Measurements from ENCODE around the gene BCL2L14.
A peak's percentile ranks its signal among the peaks of the same experiment; 100 is the strongest.

BCL2L14 gene

GRCh38 chr12:12070674-12071656, at the start of gene BCL2L14:
TSS of gene BCL2L14 (plus strand) at chr12:12070939. CDS start at chr12:12079306, 8,367 bp downstream.
- DNase-seq = no peak

DNA sequence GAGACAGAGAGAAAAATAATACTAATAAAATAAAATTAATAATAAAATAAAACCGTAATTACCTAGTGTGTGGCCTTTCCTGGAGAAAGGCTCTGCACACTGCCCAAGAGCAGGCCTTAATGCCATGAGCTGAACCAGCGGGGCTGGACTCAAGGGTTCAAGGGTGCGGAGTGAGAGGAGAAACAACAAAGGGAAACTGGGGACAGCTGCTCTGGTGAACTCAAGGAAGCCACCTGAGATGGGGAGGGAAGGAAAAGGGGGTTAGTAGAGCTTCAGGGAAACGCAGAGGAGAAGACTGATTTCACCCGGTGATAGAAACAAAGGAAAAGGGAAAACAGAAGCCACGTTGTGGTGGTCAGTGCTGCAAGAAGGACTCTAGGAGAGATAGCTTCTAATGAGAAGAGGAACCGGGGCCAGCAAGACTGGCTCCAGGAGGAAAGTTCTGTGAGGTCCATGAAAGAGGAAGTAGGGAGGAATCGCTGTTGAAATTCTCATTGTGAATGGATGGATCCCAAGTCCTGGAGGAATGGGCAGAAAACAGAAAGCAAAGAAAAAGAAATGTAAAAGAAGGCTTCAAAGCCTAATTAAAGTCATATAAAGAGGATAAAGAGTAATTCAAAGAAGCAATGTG, 48.3 kb upstream of the BCL2L14 start:
- no peak for DNase-seq

- no peak for DNase-seq
Measured at GRCh38 chr12:12023456-12023855, 47.3 kb upstream of the BCL2L14 start.

DNA sequence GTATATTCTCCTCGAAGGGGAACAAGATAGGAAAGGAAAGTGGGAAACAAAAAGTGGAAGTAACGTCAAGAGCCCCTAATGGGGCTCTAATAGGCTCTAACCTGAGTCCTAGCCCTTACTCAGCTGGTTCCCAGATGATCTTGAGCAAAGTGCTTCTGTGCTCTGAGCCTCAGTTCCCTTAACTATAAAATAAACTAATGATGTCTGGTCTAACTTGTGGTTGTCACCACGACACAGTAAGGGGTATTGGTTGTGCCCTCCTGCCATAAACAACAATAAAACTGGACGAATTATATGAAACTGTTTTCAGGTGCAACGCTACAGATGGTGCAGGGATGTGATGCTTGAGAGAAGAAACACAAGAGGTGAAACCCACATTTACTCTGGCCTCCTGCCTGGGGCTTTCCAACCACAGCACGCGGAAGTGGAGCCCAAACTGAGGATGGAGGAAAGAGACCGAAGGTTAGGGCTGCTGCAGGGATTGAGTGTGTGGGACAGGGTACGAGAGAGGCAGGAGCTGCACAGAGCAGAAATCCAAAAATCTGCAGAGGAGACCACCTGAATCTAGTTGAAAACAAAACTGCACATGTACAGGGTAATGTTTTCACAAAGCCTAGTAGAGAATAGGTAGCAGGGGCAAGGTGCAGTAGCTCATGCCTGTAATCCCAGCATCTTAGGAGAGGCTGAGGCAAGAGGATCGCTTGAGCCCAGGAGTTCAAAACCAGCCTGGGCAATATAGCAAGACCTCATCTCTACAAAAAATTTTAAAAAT, 45.6 kb upstream of the BCL2L14 start:
- no peak for DNase-seq

DNA sequence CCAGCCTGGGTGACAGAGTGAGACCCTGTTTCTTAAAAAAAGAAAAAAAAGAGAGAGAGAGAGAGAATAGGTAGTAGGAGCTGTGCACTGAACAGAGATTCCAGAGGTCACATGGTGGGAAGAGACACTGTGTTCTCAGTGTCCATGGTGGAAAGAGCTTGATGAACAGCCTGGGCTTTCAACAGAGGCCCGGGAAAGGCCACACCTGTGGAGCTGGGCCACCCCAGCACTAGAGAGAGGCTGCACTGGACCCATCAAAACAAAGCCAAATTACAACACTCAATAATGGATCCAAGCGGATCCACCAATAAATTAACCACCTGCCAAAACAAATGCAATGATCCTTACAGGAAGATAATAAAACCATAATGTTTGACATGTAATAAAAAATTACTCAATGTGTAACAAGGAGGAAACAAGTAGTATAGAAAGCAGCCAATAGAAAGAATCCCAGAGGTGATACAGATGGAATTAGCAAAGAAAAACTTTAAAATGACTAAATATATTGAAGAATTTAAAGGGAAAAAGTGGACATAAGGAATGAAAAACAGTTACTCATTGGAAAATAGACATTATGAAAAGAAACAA, 44.8 kb upstream of the BCL2L14 start:
- no peak for DNase-seq

- no peak for DNase-seq
Measured at GRCh38 chr12:12028668-12029402, 41.9 kb upstream of the BCL2L14 start.

GRCh38 chr12:12029653-12030052, 41.1 kb upstream of the BCL2L14 start:
- no peak for DNase-seq

GRCh38 chr12:12032260-12032791, 38.4 kb upstream of the BCL2L14 start:
- no peak for DNase-seq

GRCh38 chr12:12032851-12033797, 37.6 kb upstream of the BCL2L14 start:
- DNase-seq = peak; percentile 78

DNA sequence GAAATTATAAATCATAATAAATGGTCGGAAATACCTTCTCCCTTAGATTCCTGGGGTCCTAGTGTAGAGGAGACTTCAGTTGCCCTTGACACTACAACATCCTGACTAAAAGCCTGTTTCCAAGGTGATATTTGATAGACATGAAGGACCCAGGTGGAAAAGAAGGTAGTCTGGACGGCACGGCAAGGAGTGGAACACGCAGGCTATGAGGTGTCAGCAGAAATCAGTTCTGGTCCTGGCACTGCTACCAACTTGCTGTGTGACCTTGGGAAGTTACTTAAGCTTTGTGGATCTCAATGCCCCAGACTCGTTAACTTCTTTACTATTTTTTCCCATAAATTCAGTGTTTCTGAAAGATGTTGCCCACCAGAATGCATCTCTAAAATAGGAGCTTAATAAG, 36.9 kb upstream of the BCL2L14 start:
- no peak for DNase-seq

DNA sequence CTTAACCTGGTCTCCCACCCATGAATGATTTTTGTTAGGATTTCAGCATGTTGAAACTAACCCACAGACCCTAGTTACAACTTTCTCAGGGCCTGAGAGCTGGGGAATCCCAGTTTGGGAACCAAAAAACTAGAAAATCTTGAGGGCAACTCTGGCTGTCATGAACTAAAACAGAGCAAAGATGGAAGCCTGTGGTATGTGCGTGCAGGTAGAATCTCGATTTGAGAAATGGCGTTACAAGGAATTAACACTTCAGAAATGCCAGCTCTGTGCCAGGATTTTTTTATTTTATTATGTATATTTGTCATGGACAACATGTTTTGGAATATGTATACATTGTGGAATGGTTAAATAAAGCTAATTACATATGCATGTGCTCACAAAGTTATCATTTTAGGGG, 36.4 kb upstream of the BCL2L14 start:
- no peak for DNase-seq

DNA sequence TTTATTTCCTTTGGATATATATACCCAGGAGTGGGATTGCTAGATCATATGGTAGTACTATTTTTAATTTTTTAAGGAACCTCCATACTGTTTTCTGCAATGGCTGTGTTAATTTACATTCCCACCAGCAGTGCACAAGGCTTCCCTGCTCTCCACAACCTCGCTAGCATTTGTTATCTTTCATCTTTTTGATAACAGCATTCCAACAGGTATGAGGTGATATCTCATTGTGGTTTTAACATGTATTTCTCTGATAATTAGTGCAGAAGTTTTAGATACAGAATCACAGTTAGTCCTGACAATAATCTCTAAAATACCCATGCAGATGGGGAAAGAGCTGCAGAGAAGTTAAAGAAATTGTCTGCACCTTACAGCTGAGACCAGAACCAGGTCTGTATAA, 35.5 kb upstream of the BCL2L14 start:
- no peak for DNase-seq

DNA sequence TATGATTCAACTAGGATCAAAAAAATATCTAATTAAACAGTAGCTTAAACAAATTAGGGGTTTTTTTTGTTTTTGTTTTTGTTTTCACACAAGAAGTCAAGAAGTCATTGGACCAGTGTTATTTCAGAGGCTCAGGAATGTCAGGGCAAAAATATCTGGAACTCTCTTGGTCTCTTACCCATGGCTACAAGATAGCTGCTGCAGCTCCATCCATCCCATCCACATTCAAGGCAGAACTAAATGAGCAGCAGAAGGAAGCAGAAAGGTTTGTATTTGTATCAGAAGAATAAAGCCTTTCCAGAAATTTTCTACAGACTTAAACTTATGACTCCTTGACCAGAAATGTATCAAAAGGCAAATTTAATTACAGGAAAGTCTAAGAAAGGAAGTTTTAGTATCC, 33.8 kb upstream of the BCL2L14 start:
- no peak for DNase-seq

- no peak for DNase-seq
Measured at GRCh38 chr12:12039897-12040296, 30.8 kb upstream of the BCL2L14 start.

DNA sequence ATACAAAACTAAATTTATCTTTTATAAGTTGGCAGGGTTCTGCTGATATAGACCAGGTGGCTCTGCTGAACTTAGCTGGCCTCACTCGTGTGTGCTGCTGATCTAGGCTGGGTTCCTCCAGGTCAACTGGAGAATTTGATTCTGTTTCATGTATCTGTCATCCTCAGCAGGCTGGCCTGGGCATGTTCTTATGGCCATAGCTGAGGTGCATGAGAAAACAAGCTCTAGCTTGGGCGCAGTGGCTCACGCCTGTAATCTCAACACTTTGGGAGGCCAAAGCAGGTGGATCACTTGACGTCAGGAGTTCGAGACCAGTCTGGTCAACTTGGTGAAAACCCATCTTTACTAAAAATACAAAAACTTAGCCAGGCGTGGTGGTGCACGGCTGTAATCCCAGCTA, 24.3 kb upstream of the BCL2L14 start:
- DNase-seq = no peak

DNA sequence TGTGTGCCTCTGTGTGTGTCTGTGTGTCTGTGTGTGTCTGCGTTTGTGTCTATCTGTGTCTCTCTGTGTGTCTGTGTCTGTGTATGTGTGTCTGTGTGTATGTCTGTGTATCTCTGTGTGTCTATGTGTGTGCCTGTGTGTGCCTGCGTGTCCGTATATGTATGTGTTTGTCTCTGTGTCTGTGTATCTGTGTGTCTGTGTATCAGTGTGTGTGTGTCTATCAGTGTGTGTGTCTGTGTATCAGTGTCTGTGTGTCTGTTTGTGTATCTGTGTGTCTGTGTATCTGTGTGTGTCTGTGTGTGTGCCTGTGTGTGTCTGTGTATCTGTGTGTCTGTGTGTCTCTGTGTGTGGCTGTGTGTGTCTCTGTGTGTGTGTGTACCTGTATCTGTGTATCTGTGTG, 23.1 kb upstream of the BCL2L14 start:
- no peak for DNase-seq

DNA sequence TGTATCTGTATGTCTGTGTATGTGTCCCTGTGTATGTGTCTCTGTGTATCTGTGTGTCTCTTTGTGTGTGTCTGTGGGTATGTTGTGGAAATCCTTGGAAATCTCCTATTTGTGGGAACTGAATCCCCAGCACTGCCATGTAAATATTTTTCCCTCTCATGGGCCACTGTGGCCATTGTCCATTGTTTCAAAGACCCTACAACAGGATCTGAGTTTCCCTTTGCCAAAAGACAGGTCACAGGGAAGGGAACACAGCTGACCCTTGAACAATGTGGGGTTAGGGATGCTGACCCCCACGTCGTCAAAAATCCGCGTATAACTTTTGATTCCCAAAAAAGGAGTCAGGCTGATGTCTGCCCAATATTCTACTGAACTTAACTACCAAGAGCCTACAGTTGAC, 22.5 kb upstream of the BCL2L14 start:
- no peak for DNase-seq

DNA sequence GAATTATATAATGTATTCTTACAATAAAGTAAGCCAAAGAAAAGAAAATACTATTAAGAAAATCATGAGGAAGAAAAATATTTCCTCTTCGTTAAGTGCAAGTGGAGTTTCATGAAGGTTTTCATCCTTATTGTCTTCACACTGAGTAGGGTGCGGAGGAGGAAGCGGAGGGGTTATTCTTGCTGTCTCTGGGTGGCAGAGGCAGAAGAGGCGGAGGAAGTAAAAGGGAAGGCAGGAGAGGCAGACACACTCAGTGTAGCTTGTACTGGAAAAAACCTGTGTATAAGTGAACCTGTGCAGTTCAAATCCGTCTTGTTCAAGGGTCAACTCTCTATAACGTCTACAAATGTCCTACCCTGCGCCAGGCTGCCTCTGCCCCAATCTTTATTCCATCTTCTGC, 22.0 kb upstream of the BCL2L14 start:
- no peak for DNase-seq

GRCh38 chr12:12051668-12052067, 19.1 kb upstream of the BCL2L14 start:
- no peak for DNase-seq

DNA sequence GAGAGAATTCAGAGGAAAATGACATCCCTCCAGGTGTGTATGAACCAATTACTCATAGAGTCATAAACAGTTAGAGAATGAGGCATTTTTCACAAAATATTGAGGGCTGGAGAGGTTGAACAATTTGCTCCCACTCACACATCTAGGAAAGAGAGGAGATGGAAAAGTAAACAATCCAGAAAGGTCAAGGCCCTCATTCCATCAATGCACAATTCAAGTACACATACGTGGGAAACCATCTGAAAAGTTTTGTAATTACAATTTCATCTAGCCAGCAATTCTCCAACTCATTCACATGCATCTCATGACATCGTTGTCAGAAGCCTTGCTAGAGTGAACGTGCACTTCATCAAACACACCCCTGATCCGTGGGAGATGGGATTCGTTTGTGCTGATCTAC, 15.7 kb upstream of the BCL2L14 start:
- no peak for DNase-seq

GRCh38 chr12:12056951-12057350, 13.8 kb upstream of the BCL2L14 start:
- DNase-seq = no peak
